ENCODE measurements around the gene TMEM120A. TPM values are rescaled to one million over a fixed set of nuclear protein-coding genes. Genes with fewer than 3 reads are reported as not detected.

TMEM120A gene
- total RNA-seq, 2 donors from 2014 or later: 39.4 to 44.7 TPM

DNA sequence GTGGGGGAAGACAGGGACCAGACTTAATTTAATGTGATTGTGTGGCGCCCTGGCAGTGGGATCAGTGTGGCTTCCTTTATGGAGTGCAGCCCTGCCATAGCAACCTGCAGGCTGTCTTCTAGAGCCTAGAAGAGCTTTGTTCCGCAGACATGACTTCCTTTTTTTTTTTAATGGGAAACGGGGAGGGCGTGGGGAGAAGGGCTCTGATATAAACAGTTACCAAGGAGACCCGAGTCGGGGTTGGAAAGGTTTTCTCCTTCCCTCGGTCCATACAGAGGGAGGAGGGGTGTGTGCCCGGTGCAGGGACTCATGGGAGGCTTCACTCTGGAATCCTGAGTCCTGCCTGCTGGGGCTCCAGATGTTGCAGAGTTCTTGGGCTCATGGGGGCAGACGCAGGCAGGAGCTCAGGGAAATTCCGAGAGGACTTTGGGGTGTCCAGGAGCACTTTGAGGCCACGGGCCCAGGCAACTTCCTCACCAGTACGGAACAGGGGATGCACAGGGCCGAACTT is 26.9 kb downstream of the TMEM120A start:
- peaks cover 35 to 66% of the 10 kb centered on the region in 2 donors for H3K4me1 ChIP-seq (ENCODE audit: control insufficient read depth in 1 of 2, low read depth in 2 of 2)
- H3K27me3 ChIP-seq (replicated peaks; ENCODE audit: insufficient read depth): no peaks in the 10 kb centered on the region
- H3K27ac ChIP-seq: peak overlapping the region; percentile 95 to 99
- H3K4me3 ChIP-seq: no peak overlapping the region
- H3K9me3 ChIP-seq: no peaks in the 10 kb centered on the region
- DNase-seq (ENCODE audit: low spot score) (no peak), ATAC-seq (ENCODE audit: insufficient number of reproducible peaks, low FRiP score, low read depth) (no peak)
- H3K36me3 ChIP-seq: no peaks in the 10 kb centered on the region
- no peak for TF ChIP-seq CTCF (IDR thresholded peaks at IDR 0.05)

GRCh38 chr7:75967055-75967454 is 27.3 kb downstream of the TMEM120A start:
- DNase-seq (ENCODE audit: low spot score) (no peak), ATAC-seq (ENCODE audit: insufficient number of reproducible peaks, low FRiP score, low read depth) (no peak)
- Histone ChIP-seq H3K36me3 (no peaks in the 10 kb centered on the region), H3K27me3 (replicated peaks; ENCODE audit: insufficient read depth) (no peaks in the 10 kb centered on the region), H3K4me3 (no peak overlapping the region), H3K27ac (peak overlapping the region; percentile 95 to 99), H3K4me1 (ENCODE audit: control insufficient read depth in 1 of 2, low read depth in 2 of 2) (peaks cover 38 to 71% of the 10 kb centered on the region in 2 donors), H3K9me3 (no peaks in the 10 kb centered on the region)
- TF ChIP-seq CTCF (IDR thresholded peaks at IDR 0.05): no peak

DNA sequence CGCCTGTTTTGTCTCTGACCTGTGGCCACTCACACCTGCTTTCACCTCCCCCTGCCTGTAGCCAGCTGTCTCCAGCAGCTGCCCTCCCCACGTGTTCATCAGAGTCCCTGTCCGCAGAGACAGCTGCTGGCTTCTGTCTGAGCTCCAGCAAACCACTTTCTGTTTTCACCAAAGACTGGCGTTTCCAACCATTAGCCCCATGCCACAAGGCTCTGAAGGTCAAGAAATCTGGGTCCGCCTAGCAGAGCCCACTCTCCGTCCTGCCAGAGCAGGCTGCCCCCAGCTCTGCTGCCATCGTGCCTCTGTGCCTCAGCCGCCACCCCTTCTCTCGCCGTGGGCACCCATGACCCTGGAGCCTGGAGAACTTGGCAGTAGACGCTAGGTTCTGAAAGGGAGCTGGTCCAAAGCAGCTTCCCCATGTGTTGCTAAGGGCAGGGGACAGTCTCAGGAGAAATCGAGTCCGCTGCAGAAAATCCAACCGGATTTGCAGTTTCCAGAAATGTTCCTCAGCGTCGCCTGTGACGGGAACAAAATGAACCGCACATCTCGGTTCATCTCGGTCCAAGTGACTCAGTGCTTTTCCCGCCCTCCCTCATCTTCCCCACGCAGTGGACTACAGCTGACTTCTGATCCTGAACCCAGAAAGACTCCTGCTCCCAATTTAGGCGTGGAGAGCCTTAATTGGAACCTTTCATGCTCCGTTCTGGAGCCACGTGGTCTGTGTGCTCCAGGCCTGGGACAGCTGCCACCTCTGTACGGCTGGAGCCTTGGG is 28.0 kb downstream of the TMEM120A start:
- H3K27me3 ChIP-seq (replicated peaks; ENCODE audit: insufficient read depth): no peaks in the 10 kb centered on the region
- ATAC-seq (ENCODE audit: insufficient number of reproducible peaks, low FRiP score, low read depth) (peak; percentile 80), DNase-seq (ENCODE audit: low spot score) (peak; percentile 54)
- H3K4me3 ChIP-seq: peak overlapping the region; percentile 64
- no peaks in the 10 kb centered on the region for H3K36me3 ChIP-seq
- peaks cover 40 to 78% of the 10 kb centered on the region in 2 donors for H3K4me1 ChIP-seq (ENCODE audit: control insufficient read depth in 1 of 2, low read depth in 2 of 2)
- H3K9me3 ChIP-seq: no peaks in the 10 kb centered on the region
- TF ChIP-seq CTCF (IDR thresholded peaks at IDR 0.05): no peak
- peak overlapping the region; percentile 95 to 99 for H3K27ac ChIP-seq

GRCh38 chr7:75965617-75966016 is 28.8 kb downstream of the TMEM120A start:
- Histone ChIP-seq H3K9me3 (no peaks in the 10 kb centered on the region), H3K27me3 (replicated peaks; ENCODE audit: insufficient read depth) (no peaks in the 10 kb centered on the region), H3K4me1 (ENCODE audit: control insufficient read depth in 1 of 2, low read depth in 2 of 2) (peaks cover 40 to 79% of the 10 kb centered on the region in 2 donors), H3K27ac (peak overlapping the region; percentile 95 to 99), H3K4me3 (peak overlapping the region; percentile 64), H3K36me3 (no peaks in the 10 kb centered on the region)
- DNase-seq (ENCODE audit: low spot score) (no peak), ATAC-seq (ENCODE audit: insufficient number of reproducible peaks, low FRiP score, low read depth) (no peak)
- no peak for TF ChIP-seq CTCF (IDR thresholded peaks at IDR 0.05)

- no peak for TF ChIP-seq CTCF (IDR thresholded peaks at IDR 0.05)
- Histone ChIP-seq H3K4me3 (peak overlapping the region; percentile 35), H3K4me1 (ENCODE audit: control insufficient read depth in 1 of 2, low read depth in 2 of 2) (peaks cover 40 to 67% of the 10 kb centered on the region in 2 donors), H3K36me3 (no peaks in the 10 kb centered on the region), H3K27ac (peak overlapping the region; percentile 95 to 99), H3K27me3 (replicated peaks; ENCODE audit: insufficient read depth) (no peaks in the 10 kb centered on the region), H3K9me3 (no peaks in the 10 kb centered on the region)
- ATAC-seq (ENCODE audit: insufficient number of reproducible peaks, low FRiP score, low read depth) (no peak), DNase-seq (ENCODE audit: low spot score) (no peak)
These were observed 30.9 kb downstream of the TMEM120A start for GRCh38 chr7:75963381-75963995.

All from thoracic aorta (tissue), 2 donors.